Choroid plexus epithelial cell (primary cell): Measurements from ENCODE around the gene INTS11.

Experiments used
- DNase-seq: peaks from one replicate; pipeline ENCODE4 v3.0.0-alpha.2; 2010; ENCODE audit warnings: low read depth
- H3K4me3 ChIP-seq: 2 replicates; pipeline ENCODE4 v1.5.1; 2011; ENCODE audit warnings: low read depth, mild to moderate bottlenecking, control low read depth, low read length, moderate library complexity
- CTCF ChIP-seq: conservative IDR thresholded peaks from 2 replicates; pipeline ENCODE4 v1.5.1; 2011; ENCODE audit warnings: low read depth, mild to moderate bottlenecking, control low read depth, inconsistent platforms, low read length, moderate library complexity

Gene INTS11

GRCh38 chr1:1284221-1285101, 40.0 kb downstream of the INTS11 start:
- no peak overlapping the region for H3K4me3 ChIP-seq
- no peak for DNase-seq
- no peak for TF ChIP-seq CTCF

GRCh38 chr1:1283821-1284220, 40.6 kb downstream of the INTS11 start:
- no peak for DNase-seq
- TF ChIP-seq CTCF, result no peak
- no peak overlapping the region for H3K4me3 ChIP-seq

- TF ChIP-seq CTCF, result no peak
- no peak for DNase-seq
- no peak overlapping the region for H3K4me3 ChIP-seq
Measured at GRCh38 chr1:1282998-1283397, 41.5 kb downstream of the INTS11 start.

- DNase-seq, result no peak
- H3K4me3 ChIP-seq, result no peak overlapping the region
- TF ChIP-seq CTCF, result no peak
Measured at GRCh38 chr1:1281533-1282321, 42.7 kb downstream of the INTS11 start.

- H3K4me3 ChIP-seq, result no peak overlapping the region
- no peak for DNase-seq
- TF ChIP-seq CTCF, result no peak
Measured at GRCh38 chr1:1280782-1281481, 43.5 kb downstream of the INTS11 start.

GRCh38 chr1:1279028-1279427, 45.4 kb downstream of the INTS11 start:
- no peak overlapping the region for H3K4me3 ChIP-seq
- no peak for DNase-seq
- TF ChIP-seq CTCF, result no peak
